Medulla oblongata (tissue), 1 donor: Measurements from ENCODE around the gene SIPA1L3.
"Not testable (repeated sequence)": the region's sequence is repeated elsewhere in the genome, so short reads cannot be mapped to it uniquely, and the experiment has no call there.

Experiments
- DNase-seq: peaks from one replicate; pipeline ENCODE4 v3.0.0-alpha.2; 2015; ENCODE audit errors: extremely low spot score

SIPA1L3 gene

GRCh38 chr19:38211151-38211591, 304.2 kb downstream of the SIPA1L3 start:
- no peak for DNase-seq

- DNase-seq = no peak
Observed at GRCh38 chr19:38211766-38212165, 304.8 kb downstream of the SIPA1L3 start.

GRCh38 chr19:38213469-38213868, 306.5 kb downstream of the SIPA1L3 start:
- DNase-seq = no peak

GRCh38 chr19:38213911-38214625, 307.1 kb downstream of the SIPA1L3 start:
- DNase-seq = no peak

GRCh38 chr19:38216785-38217641, 310.0 kb downstream of the SIPA1L3 start:
- DNase-seq = no peak

- no peak for DNase-seq
Observed at GRCh38 chr19:38218204-38218603, 311.2 kb downstream of the SIPA1L3 start.

- no peak for DNase-seq
Observed at GRCh38 chr19:38219221-38219620, 312.2 kb downstream of the SIPA1L3 start.

- DNase-seq = no peak
Observed at GRCh38 chr19:38221421-38221820, 314.4 kb downstream of the SIPA1L3 start.

GRCh38 chr19:38221919-38222830, 315.2 kb downstream of the SIPA1L3 start:
- no peak for DNase-seq

GRCh38 chr19:38223119-38223523, 316.1 kb downstream of the SIPA1L3 start:
- no peak for DNase-seq

- no peak for DNase-seq
Observed at GRCh38 chr19:38223617-38224013, 316.6 kb downstream of the SIPA1L3 start.

- peak; percentile 69 for DNase-seq
Observed at GRCh38 chr19:38224014-38224862, 317.2 kb downstream of the SIPA1L3 start, which contains the start of gene DPF1. Gene DPF1 (minus strand): TSS chr19:38224222. CDS start chr19:38224142, 80 bp downstream.

- DNase-seq = not testable (repeated sequence)
Observed at GRCh38 chr19:38224863-38225218, 317.8 kb downstream of the SIPA1L3 start.

- DNase-seq = no peak
Observed at GRCh38 chr19:38227287-38228004, 320.4 kb downstream of the SIPA1L3 start.

- no peak for DNase-seq
Observed at GRCh38 chr19:38228005-38228377, 321.0 kb downstream of the SIPA1L3 start.

GRCh38 chr19:38228491-38229439, 321.8 kb downstream of the SIPA1L3 start:
- DNase-seq = no peak

GRCh38 chr19:38229585-38230073, 322.6 kb downstream of the SIPA1L3 start:
- DNase-seq = peak; percentile 95

- DNase-seq = not testable (repeated sequence)
Observed at GRCh38 chr19:38230506-38231133, 323.6 kb downstream of the SIPA1L3 start.
